ENCODE results near the gene FERMT2.

- no peak for TF ChIP-seq CTCF (IDR thresholded peaks at IDR 0.05)
- no peak for TF ChIP-seq EZH2 (IDR thresholded peaks at IDR 0.05)
- TF ChIP-seq EZH2phosphoT487 (IDR thresholded peaks at IDR 0.05): no peak
Measured at GRCh38 chr14:52829527-52830185, 121.2 kb downstream of the FERMT2 start.

Data from neural progenitor cell (in vitro differentiated cells).